Measurements from ENCODE around the gene XRN2.

DNA sequence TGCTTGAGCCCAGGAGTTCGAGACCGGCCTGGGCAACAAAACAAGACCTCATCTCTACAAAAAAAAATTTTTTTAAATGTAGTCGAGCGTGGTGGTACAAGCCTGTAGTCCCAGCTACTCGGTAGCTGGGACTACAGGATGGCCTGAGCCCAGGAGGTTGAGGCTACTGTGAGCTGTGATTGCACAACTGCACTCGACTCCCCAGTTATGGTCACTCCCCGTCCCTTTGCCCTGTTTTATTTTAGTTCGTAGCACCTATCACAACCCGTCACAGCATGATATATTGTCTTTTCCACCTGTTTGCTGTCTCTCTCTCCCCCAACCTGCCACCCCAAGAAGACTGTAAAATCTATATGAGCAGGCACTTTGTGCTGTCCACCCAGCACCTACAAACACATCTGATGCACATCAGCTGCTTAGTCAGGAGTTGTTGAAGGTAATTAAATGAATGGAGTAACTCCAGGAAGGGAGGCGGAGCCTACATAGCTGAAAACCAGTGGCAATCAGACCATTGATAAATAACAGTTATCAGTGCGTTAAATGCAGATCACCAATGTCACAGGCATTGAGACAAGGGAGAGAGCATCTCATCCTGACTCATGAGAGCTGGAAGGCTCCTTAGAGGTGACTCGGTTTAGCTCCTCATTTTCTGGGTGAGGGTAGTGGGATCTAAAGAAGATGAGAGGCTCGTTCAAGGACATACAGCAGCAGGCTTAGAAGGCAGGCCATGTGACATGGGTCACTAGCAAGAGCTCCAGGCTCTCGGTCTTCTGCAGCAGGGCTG, 14.4 kb upstream of the XRN2 start:
- TF ChIP-seq TAF1 (IDR thresholded peaks at IDR 0.05; ENCODE audit: borderline replicate concordance, insufficient read depth, low read length) (no peak), POLR2AphosphoS5 (IDR thresholded peaks at IDR 0.05; ENCODE audit: low read depth, low read length) (no peak), SIN3A (IDR thresholded peaks at IDR 0.05; ENCODE audit: borderline replicate concordance, insufficient read depth, low read length) (no peak)
- TF ChIP-seq, protein P1, sequence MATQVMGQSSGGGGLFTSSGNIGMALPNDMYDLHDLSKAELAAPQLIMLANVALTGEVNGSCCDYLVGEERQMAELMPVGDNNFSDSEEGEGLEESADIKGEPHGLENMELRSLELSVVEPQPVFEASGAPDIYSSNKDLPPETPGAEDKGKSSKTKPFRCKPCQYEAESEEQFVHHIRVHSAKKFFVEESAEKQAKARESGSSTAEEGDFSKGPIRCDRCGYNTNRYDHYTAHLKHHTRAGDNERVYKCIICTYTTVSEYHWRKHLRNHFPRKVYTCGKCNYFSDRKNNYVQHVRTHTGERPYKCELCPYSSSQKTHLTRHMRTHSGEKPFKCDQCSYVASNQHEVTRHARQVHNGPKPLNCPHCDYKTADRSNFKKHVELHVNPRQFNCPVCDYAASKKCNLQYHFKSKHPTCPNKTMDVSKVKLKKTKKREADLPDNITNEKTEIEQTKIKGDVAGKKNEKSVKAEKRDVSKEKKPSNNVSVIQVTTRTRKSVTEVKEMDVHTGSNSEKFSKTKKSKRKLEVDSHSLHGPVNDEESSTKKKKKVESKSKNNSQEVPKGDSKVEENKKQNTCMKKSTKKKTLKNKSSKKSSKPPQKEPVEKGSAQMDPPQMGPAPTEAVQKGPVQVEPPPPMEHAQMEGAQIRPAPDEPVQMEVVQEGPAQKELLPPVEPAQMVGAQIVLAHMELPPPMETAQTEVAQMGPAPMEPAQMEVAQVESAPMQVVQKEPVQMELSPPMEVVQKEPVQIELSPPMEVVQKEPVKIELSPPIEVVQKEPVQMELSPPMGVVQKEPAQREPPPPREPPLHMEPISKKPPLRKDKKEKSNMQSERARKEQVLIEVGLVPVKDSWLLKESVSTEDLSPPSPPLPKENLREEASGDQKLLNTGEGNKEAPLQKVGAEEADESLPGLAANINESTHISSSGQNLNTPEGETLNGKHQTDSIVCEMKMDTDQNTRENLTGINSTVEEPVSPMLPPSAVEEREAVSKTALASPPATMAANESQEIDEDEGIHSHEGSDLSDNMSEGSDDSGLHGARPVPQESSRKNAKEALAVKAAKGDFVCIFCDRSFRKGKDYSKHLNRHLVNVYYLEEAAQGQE (IDR thresholded peaks at IDR 0.05; ENCODE audit: insufficient read depth in 1 of 2, low read depth in 2 of 2, low read length in 2 of 2), result no peak

All from PFSK-1 (cell line).